GM08714 (cell line): ENCODE measurements around the gene ABCC1.

Experiments
- H3K4me3 ChIP-seq: fragments of 200-500 bp; sonication (Bioruptor generic); 2 replicates; pipeline ENCODE4 v1.5.1; 2014; ENCODE audit warnings: mild to moderate bottlenecking, low read length, inconsistent platforms
- ZNF274 ChIP-seq: IDR thresholded peaks from 2 replicates; pipeline ENCODE4 v1.6.1; 2012; ENCODE audit warnings: mild to moderate bottlenecking, low read depth, low read length

ABCC1 gene

GRCh38 chr16:16067127-16067526 is 117.7 kb downstream of the ABCC1 start:
- TF ChIP-seq ZNF274: no peak
- H3K4me3 ChIP-seq: no peak overlapping the region

- TF ChIP-seq ZNF274: no peak
- no peak overlapping the region for H3K4me3 ChIP-seq
Measured at GRCh38 chr16:16071631-16072244, 122.3 kb downstream of the ABCC1 start.

- no peak overlapping the region for H3K4me3 ChIP-seq
- TF ChIP-seq ZNF274: no peak
Measured at GRCh38 chr16:16073001-16073545, 123.7 kb downstream of the ABCC1 start.

- TF ChIP-seq ZNF274: no peak
Measured at GRCh38 chr16:16073891-16074881, 124.8 kb downstream of the ABCC1 start.

GRCh38 chr16:16075488-16076422 is 126.3 kb downstream of the ABCC1 start:
- no peak overlapping the region for H3K4me3 ChIP-seq
- no peak for TF ChIP-seq ZNF274

More at GRCh38 chr16:16073891-16074881, 124.8 kb downstream of the ABCC1 start:
- no peak overlapping the region for H3K4me3 ChIP-seq

GRCh38 chr16:16076423-16076813 is 127.0 kb downstream of the ABCC1 start:
- TF ChIP-seq ZNF274: no peak
- H3K4me3 ChIP-seq: no peak overlapping the region

GRCh38 chr16:16080465-16081065 is 131.1 kb downstream of the ABCC1 start:
- no peak for TF ChIP-seq ZNF274

GRCh38 chr16:16081141-16081540 is 131.7 kb downstream of the ABCC1 start:
- no peak overlapping the region for H3K4me3 ChIP-seq
- no peak for TF ChIP-seq ZNF274

More at GRCh38 chr16:16080465-16081065, 131.1 kb downstream of the ABCC1 start:
- H3K4me3 ChIP-seq: no peak overlapping the region

GRCh38 chr16:16082255-16082654 is 132.8 kb downstream of the ABCC1 start:
- no peak overlapping the region for H3K4me3 ChIP-seq
- TF ChIP-seq ZNF274: no peak

- no peak for TF ChIP-seq ZNF274
- H3K4me3 ChIP-seq: no peak overlapping the region
Measured at GRCh38 chr16:16083421-16084156, 134.2 kb downstream of the ABCC1 start.

GRCh38 chr16:16084874-16085273 is 135.5 kb downstream of the ABCC1 start:
- TF ChIP-seq ZNF274: no peak
- H3K4me3 ChIP-seq: no peak overlapping the region

- H3K4me3 ChIP-seq: no peak overlapping the region
- TF ChIP-seq ZNF274: no peak
Measured at GRCh38 chr16:16086653-16087446, 137.4 kb downstream of the ABCC1 start.
